ENCODE measurements around the gene ERVH48-1.

DNA sequence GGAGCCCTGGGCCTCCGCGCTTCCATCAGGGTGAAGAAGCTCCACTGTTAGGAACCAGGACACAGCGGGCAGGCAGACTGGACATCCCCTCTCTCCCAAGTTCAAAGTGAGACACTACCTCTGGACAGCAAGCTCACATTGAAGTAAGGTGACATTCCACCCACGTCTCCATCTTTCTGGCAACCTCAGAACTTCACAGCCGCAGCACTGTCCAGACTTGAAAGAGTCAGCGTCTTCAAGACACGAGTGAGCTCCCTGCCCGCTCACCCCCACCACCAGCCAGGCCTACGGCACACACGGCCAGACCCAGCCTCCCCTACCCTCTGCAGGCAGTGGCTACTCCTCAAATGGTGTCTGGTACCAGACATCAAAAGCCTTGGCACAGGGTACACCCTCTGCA lies 57.2 kb downstream of the ERVH48-1 start:
- TF ChIP-seq CTCF (IDR thresholded peaks at IDR 0.05) (no peak), POLR2A (IDR thresholded peaks at IDR 0.05) (no peak)
